Measurements from ENCODE around the gene MN1.

MN1 gene

GRCh38 chr22:27804470-27805297 is 3.1 kb upstream of the MN1 start:
- TF ChIP-seq CTCF (IDR thresholded peaks at IDR 0.05; ENCODE audit: low read depth, low read length) (peak; percentile 62), MYC (IDR thresholded peaks at IDR 0.05; ENCODE audit: low read depth, low read length) (no peak)
- no peak overlapping the region for H3K4me3 ChIP-seq (ENCODE audit: low read depth, low read length)
- DNase-seq (ENCODE audit: low read depth) = peak; percentile 62

- TF ChIP-seq POLR2A (IDR thresholded peaks at IDR 0.05; ENCODE audit: extremely low read depth, insufficient read length) (no peak), MYC (IDR thresholded peaks at IDR 0.05; ENCODE audit: low read depth, low read length) (no peak), MAX (IDR thresholded peaks at IDR 0.05; ENCODE audit: low read depth, low read length) (no peak)
- no peak overlapping the region for H3K4me3 ChIP-seq (ENCODE audit: low read depth, low read length)
- DNase-seq (ENCODE audit: low read depth) = no peak
Observed at GRCh38 chr22:27803841-27804415, 2.4 kb upstream of the MN1 start.

GRCh38 chr22:27802346-27803073 is 954 bp upstream of the MN1 start:
- DNase-seq (ENCODE audit: low read depth) = no peak
- no peak for TF ChIP-seq MAX (IDR thresholded peaks at IDR 0.05; ENCODE audit: low read depth, low read length)
- H3K4me3 ChIP-seq (ENCODE audit: low read depth, low read length) = no peak overlapping the region

- no peak overlapping the region for H3K4me3 ChIP-seq (ENCODE audit: low read depth, low read length)
- DNase-seq (ENCODE audit: low read depth) = no peak
- TF ChIP-seq CTCF (IDR thresholded peaks at IDR 0.05; ENCODE audit: low read depth, low read length) (no peak), MYC (IDR thresholded peaks at IDR 0.05; ENCODE audit: low read depth, low read length) (no peak), MAX (IDR thresholded peaks at IDR 0.05; ENCODE audit: low read depth, low read length) (no peak), POLR2A (IDR thresholded peaks at IDR 0.05; ENCODE audit: extremely low read depth, insufficient read length) (no peak)
Observed at GRCh38 chr22:27801202-27801615, 347 bp downstream of the MN1 start.

- TF ChIP-seq MAX (IDR thresholded peaks at IDR 0.05; ENCODE audit: low read depth, low read length) (no peak), CTCF (IDR thresholded peaks at IDR 0.05; ENCODE audit: low read depth, low read length) (no peak), MYC (IDR thresholded peaks at IDR 0.05; ENCODE audit: low read depth, low read length) (no peak), POLR2A (IDR thresholded peaks at IDR 0.05; ENCODE audit: extremely low read depth, insufficient read length) (no peak)
- DNase-seq (ENCODE audit: low read depth) = no peak
- H3K4me3 ChIP-seq (ENCODE audit: low read depth, low read length) = no peak overlapping the region
Observed at GRCh38 chr22:27800250-27801201, 1.0 kb downstream of the MN1 start.

GRCh38 chr22:27799827-27800249 is 1.7 kb downstream of the MN1 start:
- no peak overlapping the region for H3K4me3 ChIP-seq (ENCODE audit: low read depth, low read length)

More at GRCh38 chr22:27799827-27800249, 1.7 kb downstream of the MN1 start:
- no peak for DNase-seq (ENCODE audit: low read depth)
- TF ChIP-seq MYC (IDR thresholded peaks at IDR 0.05; ENCODE audit: low read depth, low read length) (no peak), POLR2A (IDR thresholded peaks at IDR 0.05; ENCODE audit: extremely low read depth, insufficient read length) (no peak), MAX (IDR thresholded peaks at IDR 0.05; ENCODE audit: low read depth, low read length) (no peak), CTCF (IDR thresholded peaks at IDR 0.05; ENCODE audit: low read depth, low read length) (no peak)

Measured in NB4 (cell line).